DMS153 treated with DMSO at 0.1 percent for 48 hours (cell line): Measurements from ENCODE around the gene LIN7A.
A peak's percentile ranks its signal among the peaks of the same experiment; 100 is the strongest.

Experiments used
- DNase-seq: peaks from one replicate; lab custom pipeline; 2025; ENCODE audit not compliant: unreplicated experiment; lab: John Stamatoyannopoulos, UW

LIN7A gene

DNA sequence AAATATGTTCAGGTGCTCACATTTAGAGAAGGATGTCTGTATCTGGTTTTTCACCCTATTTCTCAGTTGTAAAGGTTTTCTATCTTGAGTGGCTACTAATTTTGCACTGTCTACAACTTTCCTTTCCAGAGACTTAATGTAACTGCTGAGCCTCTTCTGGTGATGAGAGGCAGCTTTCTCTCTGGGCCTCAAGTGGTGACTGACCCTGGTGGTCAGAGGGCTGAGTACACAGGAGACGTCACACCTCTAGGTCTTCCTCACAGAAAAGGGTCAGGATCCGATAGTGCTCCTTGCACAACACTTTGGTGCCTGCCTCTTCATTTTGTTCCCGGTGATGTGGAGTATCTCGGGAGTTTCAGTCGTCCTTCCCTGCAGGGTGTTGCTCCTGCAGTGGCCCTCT is 76.8 kb downstream of the LIN7A start:
- DNase-seq: no peak

DNA sequence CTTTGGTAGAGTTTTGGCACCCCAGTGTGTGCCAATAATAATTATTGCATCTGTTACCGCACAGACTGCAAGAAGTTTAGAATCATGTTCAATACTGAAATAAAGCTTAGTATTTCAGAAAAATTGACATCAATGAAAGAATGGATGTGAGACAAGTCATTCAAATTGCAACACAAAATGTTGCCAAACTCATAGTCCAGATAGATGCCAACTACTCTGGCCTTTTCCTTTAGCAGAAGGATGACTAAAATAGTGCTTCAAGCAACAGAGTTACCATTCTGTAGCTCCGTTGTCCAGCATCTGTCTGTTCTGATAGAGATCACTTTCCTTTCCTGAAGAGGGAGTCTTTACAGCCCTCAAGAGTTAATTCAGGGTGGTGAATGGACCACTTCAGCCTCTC is 77.5 kb downstream of the LIN7A start:
- no peak for DNase-seq

DNA sequence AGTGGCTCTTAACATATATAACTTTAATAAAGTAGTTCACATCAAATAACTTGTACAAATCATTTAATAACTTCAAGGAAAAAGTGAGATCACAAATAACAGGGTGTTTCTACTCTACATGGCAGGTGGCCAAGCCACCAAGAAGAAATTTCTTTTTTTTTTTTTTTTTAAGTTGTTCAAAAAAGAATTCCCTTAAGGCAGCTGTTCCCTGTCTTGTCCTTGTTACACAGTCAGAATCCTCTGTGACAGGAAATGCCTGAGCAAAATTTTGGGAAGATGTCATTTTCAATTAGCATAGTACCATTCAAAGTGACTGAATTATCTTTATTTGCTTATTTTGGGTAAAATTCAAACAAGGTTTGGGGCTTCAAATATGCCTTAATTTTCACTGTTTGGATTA is 79.4 kb downstream of the LIN7A start:
- DNase-seq: no peak

GRCh38 chr12:80857311-80857710 is 80.4 kb downstream of the LIN7A start:
- no peak for DNase-seq

DNA sequence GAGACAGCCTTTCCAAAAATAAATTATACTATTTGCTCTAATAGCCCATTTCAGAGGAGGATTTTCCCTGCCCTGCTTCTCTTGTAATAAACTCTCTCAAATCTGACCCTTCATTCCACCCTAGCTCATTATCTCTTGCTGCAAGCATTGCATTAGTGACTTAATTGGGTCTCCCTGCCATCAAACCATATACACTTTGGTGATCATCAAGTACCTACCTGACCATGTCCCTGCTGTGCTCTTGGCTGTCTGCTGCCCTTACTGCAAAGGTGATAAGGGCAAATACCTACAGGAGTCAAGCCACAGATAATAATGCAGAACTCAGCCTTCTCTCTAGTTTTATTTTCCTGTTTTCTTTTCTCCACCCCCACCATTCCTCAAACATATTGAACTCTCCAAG is 88.4 kb downstream of the LIN7A start:
- no peak for DNase-seq

- no peak for DNase-seq
Observed at GRCh38 chr12:80848858-80849257, 88.9 kb downstream of the LIN7A start.

- DNase-seq: no peak
Observed at GRCh38 chr12:80847575-80847974, 90.2 kb downstream of the LIN7A start.

DNA sequence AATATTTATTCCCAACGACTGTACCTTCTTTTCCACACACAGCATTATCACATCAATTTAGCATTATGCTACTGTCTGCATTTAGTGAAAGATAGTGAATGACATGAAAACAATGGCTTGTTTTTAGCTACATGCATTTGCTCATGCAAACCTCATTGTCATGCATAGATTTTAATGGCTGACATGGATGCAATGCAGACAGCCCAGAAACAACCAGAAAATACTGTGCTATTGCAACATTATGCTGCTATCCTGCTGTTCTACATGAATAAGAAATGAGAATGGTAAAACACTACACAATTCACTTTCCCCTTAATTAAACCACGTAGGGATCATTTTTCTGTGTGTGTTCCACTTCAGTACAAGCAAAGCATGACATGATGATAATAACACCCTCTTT is 90.8 kb downstream of the LIN7A start:
- no peak for DNase-seq

DNA sequence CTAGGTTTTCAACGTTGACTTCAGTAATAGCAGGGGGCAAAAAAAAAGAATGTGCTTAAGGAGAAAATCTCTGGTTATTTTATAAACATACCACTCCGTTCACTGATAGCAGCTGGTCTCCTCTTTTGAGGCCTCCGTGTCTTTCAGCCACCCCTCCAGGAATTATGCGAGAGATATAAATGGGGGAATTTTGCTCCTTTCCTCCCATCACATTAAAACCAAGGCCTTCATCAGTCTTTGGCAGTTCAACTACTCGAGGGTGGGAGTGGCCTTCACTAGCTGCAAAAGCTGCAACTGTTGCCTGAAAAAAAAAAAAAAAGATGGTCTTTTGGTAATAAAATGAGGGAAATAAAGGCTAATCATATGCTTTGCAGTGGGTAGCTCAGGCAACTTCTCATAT is 92.1 kb downstream of the LIN7A start:
- DNase-seq: no peak

GRCh38 chr12:80843969-80844368 is 93.8 kb downstream of the LIN7A start:
- no peak for DNase-seq

- DNase-seq: no peak
Observed at GRCh38 chr12:80838708-80839107, 99.0 kb downstream of the LIN7A start.

DNA sequence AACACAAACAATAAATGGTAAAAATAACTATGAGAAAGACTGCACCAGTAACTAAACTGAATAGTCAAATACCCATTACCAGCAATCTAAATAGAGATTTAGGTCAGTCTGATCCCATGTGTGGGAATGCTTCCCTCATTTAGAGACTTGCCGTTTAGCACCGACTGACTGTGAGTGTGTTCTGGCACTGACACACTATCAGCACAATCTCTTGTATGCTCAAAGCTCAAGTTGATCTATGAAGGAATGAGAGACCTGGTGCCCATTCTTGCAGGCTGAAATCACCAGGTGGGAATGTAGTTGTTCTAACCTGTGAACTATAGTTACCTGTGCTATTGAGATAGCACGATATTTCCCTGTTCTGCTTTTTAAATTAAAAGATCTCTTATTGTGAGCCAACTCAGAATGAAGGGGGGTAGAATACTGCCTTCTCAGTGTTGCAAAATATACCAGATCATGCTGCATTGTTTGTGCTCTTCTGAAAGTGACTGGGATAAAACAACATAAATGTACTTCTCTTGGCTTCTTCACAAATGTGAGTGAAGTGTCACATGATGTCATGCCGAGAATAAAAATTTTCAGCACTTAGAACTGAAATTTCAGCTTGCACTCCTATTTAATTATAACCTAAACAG is 99.6 kb downstream of the LIN7A start:
- DNase-seq: no peak

DNA sequence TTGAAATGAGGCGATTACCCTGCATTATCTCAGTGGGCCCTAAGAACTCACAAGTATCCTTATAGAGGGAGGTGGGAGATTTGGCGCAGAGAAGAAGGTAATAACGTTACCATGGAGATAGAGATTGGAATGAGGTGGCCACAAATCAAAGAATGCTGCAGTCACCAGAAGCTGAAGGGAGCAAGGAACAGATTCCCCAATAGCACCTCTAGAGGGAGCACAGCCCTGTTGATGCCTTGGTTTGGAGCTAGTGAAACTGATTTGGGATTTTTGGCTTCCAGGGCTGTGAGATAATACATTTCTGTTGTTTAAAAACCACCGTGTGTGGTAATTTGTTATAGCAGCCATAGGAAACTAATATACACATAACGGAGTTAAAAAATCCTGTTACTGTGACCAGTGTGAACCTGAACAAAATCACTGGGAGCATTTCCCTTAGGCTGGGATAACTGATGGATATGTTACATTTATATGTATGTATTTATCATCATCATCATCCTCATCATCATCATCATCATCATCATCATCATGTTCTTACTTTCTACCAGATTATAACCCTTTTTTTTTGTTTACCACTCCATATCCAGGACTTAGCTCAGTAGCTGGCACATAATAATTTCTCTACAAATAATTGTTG is 100.3 kb downstream of the LIN7A start:
- peak; percentile 13 for DNase-seq

DNA sequence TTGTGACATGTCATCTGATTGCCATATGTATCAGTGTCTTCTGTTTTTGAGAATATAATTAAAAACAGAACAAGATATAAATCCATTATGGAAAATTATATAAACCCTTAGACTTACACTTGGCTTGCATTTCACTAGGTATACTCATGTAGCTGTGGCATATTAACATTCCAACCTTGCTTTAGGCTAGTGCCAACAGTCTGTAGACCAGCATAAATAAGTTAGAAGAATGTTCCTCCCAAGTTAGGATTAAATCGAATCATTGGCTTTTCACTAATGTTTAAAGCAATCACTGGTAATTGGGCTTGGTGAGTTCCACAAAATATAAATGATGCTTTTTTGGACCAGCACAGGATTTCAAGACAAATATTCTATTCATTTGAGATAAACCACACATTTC is 103.0 kb downstream of the LIN7A start:
- DNase-seq: no peak

GRCh38 chr12:80830533-80831088 is 107.1 kb downstream of the LIN7A start:
- no peak for DNase-seq

GRCh38 chr12:80829767-80830166 is 108.0 kb downstream of the LIN7A start:
- no peak for DNase-seq

GRCh38 chr12:80825506-80825905 is 112.2 kb downstream of the LIN7A start:
- no peak for DNase-seq

- DNase-seq: no peak
Observed at GRCh38 chr12:80823393-80823792, 114.3 kb downstream of the LIN7A start.

GRCh38 chr12:80821513-80822000 is 116.2 kb downstream of the LIN7A start:
- no peak for DNase-seq

DNA sequence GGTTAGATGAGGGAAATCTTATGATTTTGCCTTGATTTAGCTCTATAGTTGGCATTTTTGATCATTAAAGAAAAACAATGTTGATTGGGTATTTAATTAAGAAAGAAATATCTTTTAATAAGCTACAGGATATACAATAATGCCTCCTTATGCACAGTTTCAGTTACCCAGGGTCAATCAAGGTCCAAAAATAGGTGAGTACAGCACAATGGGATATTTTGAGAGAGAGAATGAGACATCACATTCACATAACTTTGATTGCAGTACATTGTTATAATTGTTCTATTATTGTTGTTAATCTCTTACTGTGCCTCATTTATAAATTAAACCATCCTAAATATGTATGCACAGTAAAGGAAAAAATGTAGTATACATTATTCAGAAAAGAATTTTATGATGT is 118.9 kb downstream of the LIN7A start:
- no peak for DNase-seq

DNA sequence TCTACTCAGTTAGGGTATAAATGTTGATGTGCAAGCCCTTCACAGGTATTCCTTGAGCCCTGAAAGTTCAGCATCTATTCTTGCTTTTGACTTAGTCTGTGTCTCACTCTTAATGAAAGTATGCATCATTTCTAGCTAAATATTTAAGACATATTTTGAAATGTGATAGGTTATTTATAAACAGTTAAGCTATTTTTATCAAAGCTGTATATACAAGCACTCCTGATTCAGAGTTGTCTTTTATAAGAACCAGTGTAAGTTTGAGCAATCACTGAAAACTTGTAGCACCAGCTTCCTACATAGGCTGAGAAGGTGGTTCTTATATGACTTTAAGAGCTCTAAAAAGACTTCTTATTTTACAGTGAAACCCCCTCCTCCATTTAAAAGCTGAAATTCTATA is 122.4 kb downstream of the LIN7A start:
- DNase-seq: no peak

DNA sequence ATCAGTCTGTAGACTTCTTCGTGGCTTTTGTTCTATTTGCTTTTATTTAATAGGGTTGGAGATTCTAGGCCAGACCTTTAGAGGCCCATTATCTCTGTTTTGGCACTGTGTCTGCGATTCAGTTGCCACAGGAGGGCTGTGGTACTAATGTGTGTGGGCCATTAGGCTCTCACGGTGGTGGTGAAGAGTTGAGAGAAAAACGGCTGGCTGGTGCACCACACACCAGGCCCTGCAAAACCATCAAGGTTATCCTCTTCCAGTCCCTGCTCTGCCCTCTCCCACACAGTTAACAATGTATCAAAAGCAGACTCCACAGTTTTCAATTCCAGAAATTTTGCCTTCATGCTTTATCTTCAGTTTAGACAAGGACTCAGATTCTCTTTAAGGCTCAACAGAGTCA is 123.3 kb downstream of the LIN7A start:
- DNase-seq: no peak

DNA sequence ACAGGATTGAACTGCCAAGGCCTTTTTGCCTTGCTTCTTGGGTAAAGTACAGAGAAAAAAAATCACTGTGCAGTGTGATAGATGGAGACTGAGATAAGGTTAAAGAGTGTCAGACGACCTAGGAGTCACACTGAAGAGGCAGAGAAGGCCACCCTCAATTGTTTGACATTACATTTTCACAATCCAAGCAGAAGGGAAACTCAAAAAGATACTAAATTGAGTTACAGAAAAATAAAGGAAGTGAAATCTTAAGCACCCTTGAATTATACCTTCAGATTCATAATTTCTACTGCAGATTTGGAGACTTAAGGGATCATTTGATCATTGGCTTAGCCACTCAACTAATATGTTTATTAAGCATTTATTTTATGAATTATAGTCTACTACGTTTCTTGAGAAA is 123.9 kb downstream of the LIN7A start:
- DNase-seq: no peak
